SW480 (cell line): ENCODE results near the gene ZNF438.

Experiments used
- DNase-seq: peaks from one replicate; pipeline ENCODE4 v3.0.0-alpha.2; 2016; ENCODE audit warnings: low spot score

ZNF438 gene

DNA sequence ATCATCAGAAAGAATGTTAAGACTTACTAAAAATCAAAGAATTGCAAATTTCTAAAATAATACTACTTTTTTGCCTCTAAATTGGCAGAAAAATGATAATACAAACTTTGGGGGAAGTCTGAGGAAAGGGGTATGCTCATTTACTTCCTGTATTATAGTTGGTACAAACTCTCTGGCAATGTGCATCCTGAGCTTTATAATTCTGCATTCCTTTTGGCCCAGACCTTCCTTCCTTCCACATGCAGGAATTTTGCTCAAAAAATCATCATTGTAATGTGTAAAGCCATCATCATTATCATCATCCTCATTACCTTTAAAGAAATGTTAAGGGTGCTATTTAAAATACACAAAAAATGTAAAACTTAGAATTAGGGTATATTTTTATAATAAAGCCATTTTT is 148.5 kb downstream of the ZNF438 start:
- DNase-seq: no peak

DNA sequence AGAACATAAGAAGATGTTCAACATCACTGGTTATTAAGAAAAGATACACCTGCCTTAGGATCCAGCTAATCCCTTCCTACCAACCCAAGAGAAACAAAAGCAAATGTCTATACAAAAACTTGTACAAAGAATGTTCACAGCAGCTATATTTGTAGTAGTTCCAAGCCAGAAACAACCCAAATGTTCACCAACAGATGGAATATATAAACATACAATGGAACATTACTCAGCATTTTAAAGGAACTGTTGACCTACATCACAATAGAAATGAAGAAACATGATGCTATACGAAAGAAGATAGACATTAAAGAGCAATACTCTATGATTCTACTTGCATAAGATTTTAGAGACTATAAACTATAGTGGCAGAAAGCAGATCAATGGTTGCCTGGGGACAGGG is 149.4 kb downstream of the ZNF438 start:
- no peak for DNase-seq

DNA sequence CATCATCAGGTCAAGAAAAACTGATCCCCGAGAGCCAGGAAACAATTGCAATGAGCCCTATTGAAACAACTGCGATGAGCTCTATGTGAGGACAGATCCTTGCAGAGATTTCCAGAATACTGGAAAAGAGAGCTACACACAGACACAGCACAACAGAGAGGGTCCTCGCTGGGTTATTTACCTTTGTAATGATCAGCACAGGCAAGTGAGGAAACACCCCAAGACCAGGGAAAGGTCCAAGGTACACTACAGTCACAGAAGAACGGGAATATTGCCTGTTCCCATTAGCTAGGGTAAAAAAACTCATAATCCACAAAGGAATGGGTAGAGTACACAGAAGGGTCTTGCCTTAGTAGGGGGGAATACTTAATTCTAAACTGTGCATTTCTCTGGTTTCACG is 152.7 kb downstream of the ZNF438 start:
- no peak for DNase-seq

DNA sequence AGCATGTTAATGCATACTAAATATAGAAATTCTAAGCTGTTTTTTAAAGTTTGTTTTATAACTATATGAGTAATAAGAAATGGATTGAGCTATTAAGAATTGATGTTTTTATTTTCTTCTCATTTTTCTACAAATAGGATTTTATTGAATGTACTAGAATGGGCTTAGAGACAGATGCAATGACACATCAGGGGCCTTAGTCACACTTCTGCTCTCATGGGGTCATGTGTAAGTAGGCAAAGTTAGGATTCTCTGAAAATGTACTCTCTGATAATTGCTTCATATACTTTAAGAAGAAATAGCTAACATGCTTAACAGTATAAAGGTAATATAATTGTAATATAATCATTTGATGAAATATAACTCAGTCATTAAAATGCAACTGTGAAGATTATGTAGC is 154.6 kb downstream of the ZNF438 start:
- DNase-seq: no peak

DNA sequence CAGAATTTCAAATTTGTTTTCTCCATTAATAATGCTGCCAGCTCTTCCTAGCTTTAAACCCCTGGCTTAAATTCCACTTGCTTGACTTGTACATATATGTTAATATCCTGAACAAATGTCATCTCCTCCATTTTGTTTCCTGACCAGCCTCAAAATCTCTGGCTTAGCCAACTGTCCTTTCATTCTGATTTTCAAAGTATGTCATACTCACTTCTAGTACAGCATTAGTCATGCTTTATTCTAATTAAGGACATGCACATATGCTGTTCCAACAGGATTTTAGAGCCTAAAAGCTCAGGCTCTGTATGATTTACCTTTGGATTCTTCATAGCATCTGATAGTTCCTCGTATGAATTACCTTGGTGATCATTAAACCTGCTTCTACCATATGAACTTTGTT is 158.3 kb downstream of the ZNF438 start:
- DNase-seq: no peak

DNA sequence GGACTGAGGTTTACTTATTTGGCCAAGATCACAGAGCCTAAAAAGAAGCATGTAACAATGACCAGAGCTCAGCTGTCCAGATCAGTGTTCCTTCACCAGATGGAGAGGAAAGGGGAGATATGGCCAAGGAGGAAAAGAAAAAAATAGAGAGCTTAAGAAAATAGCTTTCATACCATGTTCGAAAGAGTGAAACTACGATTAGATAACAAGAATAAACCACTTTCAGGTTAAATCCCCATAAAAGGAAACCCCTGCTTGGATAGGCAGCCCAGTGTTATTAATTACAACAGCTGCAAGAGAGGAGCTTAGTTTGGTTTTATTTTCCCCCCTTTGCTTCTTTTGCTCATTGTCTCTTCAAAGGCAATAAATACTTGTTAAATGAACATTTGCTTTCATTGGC is 160.8 kb downstream of the ZNF438 start:
- no peak for DNase-seq

DNA sequence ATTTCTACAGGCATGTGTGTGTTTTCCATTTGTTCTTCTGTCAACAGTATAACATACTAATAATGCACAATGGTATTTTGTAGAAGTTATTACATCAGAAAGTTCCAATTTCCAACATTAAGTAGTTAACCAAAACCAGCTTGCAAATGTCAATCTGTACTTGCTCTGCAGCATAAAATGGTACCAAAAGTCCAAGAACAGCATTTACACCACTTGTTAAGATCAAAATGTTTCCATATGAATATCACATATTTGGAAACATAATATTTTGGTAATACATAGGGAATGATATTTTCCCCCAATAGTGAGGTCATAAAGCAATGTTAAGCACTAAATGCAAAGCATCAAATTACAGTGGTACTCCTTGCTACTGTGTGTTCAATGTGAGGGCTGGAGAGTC is 162.1 kb downstream of the ZNF438 start:
- DNase-seq: no peak

DNA sequence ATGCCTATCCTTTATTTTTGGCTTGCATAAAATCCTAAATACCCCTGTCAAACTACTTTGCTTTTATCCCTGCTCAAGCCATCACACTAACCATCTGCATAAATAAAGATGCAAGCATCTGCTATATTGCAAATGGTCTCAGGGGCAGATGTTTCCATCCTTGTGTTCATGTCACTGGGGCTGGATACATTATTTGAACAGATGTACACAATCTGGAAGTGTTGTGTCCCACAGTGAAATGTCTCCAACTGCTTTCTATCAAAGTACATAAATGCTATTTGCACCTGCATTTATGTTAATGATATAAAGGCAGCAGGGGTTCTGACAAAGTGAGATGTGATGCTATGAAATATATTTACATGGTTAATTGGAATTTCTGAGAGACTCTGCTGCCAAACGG is 163.1 kb downstream of the ZNF438 start:
- no peak for DNase-seq

DNA sequence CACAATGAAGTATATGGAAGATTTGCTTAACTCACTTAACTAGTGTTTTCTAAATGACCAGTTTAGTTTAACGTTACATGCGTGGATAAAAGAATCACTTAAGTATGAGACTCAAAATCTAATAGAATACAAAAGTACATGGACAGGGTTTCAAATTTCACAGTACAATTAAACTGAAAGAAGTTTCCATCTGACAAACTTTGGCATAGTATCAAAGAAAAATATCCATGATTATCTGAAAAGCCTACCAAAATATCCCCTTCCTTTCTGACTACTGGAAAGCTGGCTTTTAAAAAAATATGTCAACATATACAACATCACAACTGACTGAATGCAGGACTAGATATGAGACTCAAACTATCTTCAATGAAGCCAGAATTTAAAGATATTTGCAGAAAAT is 164.8 kb downstream of the ZNF438 start:
- no peak for DNase-seq

DNA sequence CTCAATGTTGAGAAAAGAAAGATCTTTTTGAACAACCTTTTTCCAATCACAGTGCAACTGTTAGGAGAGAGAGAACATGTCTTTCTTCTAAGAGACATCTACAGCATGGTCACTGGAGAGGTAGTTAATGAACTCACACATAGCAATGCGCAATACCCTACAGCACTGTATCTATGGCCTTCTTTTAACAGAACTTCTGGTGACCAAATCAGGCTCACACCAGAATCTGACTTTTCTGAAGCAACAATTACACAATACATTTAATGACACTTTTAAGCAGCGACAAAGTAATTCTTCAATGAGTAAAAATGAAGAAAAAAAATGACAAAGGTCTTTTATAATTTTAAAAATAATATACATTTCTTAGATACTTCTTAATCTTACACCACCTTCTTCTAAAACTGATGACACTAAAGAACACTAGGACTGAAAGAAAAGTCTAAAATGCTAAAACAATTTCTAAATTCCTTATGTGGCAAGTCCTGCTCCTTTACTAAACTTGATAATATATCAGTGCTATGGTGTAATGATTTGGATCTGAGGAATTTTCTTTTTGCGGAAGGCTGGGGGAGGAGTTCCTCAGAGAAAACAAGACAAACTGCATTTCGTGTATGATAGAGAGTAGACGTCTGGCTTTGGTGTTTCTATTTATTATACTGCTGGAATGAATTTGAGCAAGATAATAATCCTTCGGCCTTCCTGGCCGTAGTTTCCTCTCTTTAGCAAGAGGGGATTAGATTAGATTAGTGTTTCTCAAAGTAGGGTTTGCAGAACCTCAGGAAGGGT is 166.3 kb downstream of the ZNF438 start:
- DNase-seq: no peak

DNA sequence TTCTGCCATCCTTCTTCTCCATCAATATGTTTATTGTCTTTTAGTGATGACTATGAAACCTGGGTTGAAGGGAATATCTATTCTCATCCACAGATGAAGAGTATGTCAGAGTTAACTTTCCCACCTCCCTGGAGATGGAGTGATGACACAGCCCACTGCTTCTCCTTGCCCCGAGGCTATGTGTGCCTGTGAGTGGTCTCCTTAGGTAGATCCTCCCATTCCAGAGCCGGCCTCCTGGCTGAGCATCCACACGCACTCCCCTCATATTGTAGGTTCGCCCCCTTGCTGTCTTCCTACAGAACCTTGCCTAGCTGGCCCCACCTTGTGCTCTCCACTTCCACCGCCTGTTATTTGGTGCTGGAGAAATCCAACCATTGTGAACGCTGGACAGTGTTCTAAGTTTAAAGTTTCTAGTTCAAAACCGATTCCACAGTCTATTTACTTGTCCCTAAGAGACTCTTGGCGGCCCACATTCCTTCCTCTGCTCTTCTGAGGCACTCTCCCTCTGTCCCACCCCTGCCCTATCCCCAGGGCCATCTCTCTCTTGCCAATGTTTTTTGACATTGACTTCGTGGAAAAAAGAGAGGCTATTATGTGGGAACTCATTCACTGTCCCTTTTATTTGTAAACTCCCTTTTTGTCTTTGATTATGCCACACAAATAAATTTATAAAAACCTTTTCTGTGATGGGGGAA is 168.0 kb downstream of the ZNF438 start:
- DNase-seq: no peak

DNA sequence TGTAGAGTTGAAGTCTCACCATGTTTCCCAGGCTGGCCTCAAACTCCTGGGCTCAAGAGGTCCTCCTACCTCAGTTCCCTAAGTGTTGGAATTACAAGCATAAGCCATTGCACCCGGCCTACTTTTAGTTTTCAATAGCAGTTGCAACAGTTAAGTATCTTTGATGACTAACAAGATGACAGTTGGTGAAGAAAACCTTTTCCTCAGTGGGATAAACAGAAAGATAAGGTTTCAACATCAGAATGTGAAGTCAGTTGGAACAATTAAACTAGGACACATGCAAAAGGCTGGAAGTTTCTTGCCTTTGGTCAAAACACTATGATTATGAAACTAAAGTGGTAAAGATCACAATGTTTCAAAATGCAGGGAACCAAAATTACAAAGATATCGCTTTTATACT is 169.2 kb downstream of the ZNF438 start:
- no peak for DNase-seq

DNA sequence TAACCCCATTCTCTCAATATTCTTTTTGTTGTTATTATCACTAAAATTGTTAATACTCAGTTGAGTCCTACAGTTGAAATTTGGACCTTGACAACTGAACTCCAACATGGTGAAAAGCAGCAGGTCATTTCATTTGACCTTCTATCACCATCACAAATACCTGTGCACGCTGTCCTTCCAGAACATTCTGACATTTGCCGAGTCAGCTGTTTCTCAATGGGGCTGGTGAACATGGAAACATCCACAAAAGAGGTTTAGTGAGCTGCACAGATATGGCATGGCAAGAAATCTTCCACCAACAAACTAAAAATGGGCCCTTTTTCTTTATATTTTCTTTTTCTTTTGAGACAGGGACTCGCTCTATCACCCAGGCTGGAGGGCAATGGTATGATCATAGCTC is 169.7 kb downstream of the ZNF438 start:
- DNase-seq: no peak

DNA sequence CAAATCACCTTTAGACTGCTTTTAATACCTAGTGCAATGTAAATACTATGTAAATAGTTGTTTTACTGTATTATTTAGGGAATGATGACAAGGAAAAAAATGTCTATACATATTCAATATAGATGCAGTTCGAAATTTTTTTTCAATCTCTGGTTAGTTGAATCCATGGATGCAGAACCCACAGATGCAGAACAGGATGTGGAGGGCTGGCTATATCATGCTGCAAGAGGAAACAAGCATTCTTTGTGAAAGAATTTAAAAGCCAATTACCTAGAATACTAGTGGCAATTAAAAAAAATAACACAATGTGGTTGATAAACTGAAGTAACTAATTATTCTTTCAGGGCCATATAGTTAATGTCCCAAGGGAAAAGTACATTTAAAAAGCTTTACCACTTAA is 170.4 kb downstream of the ZNF438 start:
- DNase-seq: no peak

DNA sequence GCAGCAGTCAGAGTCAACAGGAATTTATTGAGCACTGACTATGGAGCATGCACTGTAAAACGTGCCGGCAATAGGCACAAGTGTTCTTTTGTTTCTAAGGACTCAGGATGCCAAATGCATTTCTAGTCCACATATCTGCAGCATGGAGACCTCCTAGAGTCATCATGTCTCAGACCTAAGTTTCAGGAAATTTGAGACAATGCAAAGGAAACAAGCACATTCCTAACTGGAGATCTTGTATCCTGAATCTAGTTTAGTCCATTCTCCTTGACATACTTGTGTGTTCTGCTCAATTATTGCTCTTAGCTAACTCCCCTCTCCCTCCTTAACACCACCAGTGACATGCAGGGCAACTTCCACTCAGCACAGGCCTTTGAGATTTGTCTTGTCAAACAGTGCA is 173.2 kb downstream of the ZNF438 start:
- DNase-seq: no peak

DNA sequence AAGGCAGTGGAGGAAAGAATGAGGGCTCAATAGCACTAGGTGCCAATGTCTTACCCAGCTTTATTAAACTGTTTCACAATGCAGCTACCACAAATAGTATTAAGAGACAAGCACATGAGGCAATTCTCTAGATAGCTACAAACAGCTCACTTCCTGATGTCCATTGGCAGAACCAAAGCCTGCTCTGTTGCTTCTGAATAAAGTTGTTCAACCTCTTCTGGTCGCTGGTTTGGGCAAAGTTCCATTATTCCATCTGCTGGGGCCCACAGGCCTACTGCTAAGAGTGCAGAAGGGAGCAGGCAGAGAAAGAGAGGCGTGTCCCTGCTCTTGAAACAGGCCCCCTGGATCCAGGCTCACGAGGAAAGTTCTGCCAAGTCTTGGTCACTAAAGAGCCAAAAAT is 173.9 kb downstream of the ZNF438 start:
- DNase-seq: no peak

DNA sequence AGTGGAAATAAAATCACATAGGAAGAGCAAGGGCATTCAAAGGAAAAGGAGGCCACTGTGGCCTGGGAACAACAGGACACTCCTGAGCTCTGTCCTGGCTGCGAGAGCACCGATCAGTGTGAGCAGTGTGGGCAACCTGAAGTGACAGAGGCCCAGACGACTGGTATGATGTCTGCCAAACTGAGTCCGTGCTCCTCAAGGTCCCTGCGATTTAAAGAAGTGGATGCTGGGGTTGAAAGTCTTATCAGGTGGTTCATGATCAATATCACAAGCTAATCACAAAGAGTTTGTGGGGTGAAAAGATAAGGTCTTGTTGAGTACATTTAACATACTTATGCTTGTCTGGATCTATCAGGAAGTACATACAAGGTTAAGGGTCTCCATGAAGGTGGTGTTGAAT is 176.5 kb downstream of the ZNF438 start:
- no peak for DNase-seq

DNA sequence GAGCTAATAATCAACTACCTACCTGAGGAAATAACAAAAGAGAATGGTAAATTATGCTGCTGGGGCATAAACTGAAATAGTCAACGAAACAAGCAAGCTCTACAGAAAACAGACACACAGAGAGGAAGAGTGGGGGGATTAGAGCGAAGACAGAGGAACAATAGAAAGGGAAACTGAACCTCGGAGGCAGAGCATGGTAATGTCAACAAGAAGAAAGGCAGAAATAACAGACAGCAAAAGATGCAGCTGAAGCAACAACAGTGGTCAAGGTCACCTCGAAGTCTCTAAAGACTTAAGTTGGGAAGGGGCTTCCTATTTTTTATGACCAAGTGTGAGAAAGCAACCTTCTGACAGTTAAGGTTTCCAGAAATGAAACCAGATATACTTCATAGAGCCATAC is 177.0 kb downstream of the ZNF438 start:
- DNase-seq: no peak

DNA sequence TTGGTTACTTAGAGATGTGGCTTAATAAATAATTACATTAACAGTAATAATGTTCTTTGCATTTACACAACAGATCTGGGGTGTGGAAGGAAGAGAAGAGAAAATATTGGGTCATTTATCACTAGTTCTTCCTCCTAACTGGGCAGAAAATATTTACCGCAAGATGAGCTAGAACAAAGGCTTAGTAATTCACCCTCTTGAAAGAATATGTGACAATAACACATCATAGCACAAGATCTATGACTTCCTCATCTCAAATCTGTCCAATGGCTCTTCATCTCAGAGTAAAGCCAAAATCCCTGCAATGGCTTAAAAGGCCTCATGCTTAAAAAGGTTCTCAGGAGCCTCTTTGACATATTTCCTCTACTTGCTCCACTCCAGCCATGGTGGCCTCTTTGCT is 178.6 kb downstream of the ZNF438 start:
- DNase-seq: no peak

DNA sequence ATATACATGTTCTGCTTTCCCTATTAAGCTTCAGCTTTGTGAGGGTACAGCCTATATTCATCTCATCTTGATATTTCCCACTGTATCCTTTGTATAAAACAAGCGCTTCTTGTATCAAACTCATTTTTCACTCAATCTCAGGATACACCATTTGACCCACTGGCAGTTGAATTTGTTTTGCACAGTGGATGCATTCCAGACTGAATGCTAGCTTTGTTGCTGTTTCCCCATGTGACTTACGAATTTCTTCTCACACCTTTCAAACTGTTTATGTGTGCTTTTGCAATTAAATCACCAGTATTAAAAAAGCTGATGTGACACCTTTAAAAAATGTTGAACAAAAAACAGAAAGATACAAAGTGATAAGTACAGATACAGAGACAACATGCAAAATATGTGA is 180.9 kb downstream of the ZNF438 start:
- DNase-seq: no peak

DNA sequence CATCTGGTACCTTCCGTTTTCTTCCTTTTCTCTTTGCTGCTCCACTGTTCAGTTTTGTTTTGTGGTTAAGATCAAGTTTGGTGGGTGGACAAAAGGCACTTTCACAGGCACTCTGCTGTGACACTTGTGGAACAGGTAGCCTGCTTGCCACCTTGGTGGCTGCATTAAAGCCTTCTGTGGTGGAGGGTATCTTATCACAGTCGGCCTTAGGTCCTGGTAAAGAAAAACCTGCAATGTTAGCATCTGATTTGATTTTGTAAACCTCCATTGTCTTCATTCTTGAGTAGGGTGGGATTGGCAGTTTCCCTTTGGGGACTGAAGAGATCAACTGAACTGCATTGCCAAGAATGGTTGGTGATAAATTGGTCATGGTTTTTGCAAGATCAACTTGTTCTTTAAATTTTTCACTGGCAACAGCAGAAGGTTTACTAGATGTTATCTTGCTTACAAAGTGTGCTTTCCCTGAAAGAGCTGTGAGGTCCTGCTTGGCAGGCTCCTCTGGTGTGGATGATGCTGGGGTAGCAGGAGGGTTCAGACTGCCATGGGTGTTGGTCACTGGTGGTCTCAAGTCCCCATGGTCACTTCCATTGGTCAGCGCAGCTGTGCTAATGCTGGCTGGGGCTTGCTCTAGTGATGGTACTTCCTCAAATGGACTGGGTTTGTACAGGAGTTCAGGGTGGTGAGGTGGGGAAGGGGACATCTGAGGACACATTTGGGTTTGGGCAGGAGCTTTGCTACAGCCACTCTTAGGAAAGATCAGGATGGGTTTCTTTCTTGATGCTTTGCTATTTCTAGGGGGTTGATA is 182.2 kb downstream of the ZNF438 start:
- DNase-seq: no peak

DNA sequence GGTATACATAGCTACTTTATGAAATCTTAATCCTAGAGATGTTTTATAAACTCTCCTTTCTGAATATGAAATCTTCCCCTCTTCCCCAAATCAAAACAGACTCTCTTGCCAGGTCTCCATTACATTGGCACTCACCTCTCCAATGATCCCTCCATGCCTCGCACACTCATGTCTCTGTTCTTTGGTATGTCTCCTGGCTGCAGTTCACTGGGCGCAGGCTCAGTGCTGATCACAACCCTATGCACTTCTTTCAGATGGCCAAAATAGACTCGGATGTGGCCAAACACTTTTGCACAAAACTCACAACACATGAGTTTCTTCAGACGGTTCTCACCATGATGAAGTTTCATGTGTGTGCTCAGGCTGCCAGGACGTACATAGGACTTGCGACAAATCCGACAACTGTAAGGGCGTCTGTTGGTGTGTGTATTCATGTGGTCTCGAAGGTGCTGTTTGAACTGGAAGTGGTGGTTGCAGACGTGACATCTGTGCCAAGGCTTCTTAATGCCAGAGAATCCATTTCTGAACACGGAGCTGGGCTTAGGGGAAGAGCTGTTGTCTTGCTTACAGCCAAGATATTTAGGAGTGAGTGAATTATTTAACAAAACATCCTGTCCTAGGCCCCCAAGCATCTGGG is 183.2 kb downstream of the ZNF438 start:
- no peak for DNase-seq

DNA sequence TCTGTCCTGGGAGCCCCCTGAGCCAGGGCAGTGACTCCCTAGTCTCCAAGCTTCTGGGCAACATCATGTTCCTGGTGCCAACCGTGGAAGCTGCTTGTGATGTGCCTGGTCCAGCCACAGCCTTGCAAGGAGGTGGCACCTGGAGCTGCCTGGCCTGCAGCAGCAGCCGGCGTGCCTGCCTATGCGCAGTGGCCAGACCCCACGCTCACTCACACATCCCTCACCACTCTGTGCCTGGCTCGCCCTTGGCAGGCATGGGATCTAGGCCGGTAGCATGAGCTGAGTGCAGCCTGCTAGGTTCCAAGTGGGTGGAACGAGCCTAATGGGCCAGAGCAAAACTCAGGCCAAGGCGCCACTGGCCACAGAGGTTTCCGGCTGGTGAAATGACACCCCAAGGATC is 184.0 kb downstream of the ZNF438 start:
- no peak for DNase-seq
